CD1c-positive myeloid dendritic cell (primary cell): ENCODE data around the gene ST3GAL4.
"Not testable (repeated sequence)": the region's sequence is repeated elsewhere in the genome, so short reads cannot be mapped to it uniquely, and the experiment has no call there.

Source experiments
- DNase-seq: peaks from one replicate; pipeline ENCODE4 v3.0.0-alpha.2; 2016; ENCODE audit errors: extremely low spot score

ST3GAL4 gene

GRCh38 chr11:126364735-126365134, 9.2 kb downstream of the ST3GAL4 start:
- DNase-seq: not testable (repeated sequence)

- not testable (repeated sequence) for DNase-seq
Observed at GRCh38 chr11:126365508-126365907, 10.0 kb downstream of the ST3GAL4 start.

GRCh38 chr11:126366064-126366822, 10.8 kb downstream of the ST3GAL4 start:
- no peak for DNase-seq

GRCh38 chr11:126366823-126367654, 11.6 kb downstream of the ST3GAL4 start:
- not testable (repeated sequence) for DNase-seq

GRCh38 chr11:126367806-126368205, 12.3 kb downstream of the ST3GAL4 start:
- DNase-seq: not testable (repeated sequence)

- not testable (repeated sequence) for DNase-seq
Observed at GRCh38 chr11:126368336-126369119, 13.0 kb downstream of the ST3GAL4 start.

- no peak for DNase-seq
Observed at GRCh38 chr11:126370016-126370415, 14.5 kb downstream of the ST3GAL4 start.

- no peak for DNase-seq
Observed at GRCh38 chr11:126371595-126371994, 16.1 kb downstream of the ST3GAL4 start.

GRCh38 chr11:126373389-126374066, 18.0 kb downstream of the ST3GAL4 start:
- not testable (repeated sequence) for DNase-seq

- DNase-seq: not testable (repeated sequence)
Observed at GRCh38 chr11:126374562-126375300, 19.2 kb downstream of the ST3GAL4 start.

GRCh38 chr11:126375726-126376125, 20.2 kb downstream of the ST3GAL4 start:
- no peak for DNase-seq

GRCh38 chr11:126378763-126379162, 23.3 kb downstream of the ST3GAL4 start:
- DNase-seq: no peak

GRCh38 chr11:126380909-126381308, 25.4 kb downstream of the ST3GAL4 start:
- no peak for DNase-seq

GRCh38 chr11:126381960-126382359, 26.5 kb downstream of the ST3GAL4 start:
- DNase-seq: not testable (repeated sequence)

GRCh38 chr11:126382641-126383040, 27.2 kb downstream of the ST3GAL4 start:
- not testable (repeated sequence) for DNase-seq

- no peak for DNase-seq
Observed at GRCh38 chr11:126383339-126384335, 28.2 kb downstream of the ST3GAL4 start.

GRCh38 chr11:126384449-126385070, 29.1 kb downstream of the ST3GAL4 start:
- no peak for DNase-seq

- no peak for DNase-seq
Observed at GRCh38 chr11:126385991-126386728, 30.7 kb downstream of the ST3GAL4 start.
